ENCODE data around the gene SPRR1B.
"Not testable (repeated sequence)": the region's sequence is repeated elsewhere in the genome, so short reads cannot be mapped to it uniquely, and the experiment has no call there.

DNA sequence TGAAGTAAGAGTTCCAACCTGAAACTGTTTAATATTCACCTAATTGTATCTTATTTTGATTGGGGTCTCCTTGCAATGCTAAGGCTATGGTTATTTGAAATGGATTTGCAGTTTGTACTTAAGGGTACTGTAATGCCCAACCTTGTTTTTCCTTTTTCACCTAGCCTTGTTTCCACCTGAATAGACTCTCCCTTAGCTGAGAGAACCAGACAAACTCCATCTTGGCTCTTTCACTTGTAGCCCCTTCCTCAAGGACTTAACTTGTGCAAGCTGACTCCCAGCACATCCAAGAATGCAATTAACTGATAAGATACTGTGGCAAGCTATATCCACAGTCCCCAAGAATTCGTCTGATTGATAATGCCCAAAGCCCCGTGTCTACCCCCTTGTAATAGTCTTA, 9.2 kb upstream of the SPRR1B start:
- TF ChIP-seq, protein P1, sequence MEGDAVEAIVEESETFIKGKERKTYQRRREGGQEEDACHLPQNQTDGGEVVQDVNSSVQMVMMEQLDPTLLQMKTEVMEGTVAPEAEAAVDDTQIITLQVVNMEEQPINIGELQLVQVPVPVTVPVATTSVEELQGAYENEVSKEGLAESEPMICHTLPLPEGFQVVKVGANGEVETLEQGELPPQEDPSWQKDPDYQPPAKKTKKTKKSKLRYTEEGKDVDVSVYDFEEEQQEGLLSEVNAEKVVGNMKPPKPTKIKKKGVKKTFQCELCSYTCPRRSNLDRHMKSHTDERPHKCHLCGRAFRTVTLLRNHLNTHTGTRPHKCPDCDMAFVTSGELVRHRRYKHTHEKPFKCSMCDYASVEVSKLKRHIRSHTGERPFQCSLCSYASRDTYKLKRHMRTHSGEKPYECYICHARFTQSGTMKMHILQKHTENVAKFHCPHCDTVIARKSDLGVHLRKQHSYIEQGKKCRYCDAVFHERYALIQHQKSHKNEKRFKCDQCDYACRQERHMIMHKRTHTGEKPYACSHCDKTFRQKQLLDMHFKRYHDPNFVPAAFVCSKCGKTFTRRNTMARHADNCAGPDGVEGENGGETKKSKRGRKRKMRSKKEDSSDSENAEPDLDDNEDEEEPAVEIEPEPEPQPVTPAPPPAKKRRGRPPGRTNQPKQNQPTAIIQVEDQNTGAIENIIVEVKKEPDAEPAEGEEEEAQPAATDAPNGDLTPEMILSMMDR (IDR thresholded peaks at IDR 0.05) = not testable (repeated sequence)
- TF ChIP-seq POLR2A (IDR thresholded peaks at IDR 0.05) = not testable (repeated sequence)
